PFSK-1 (cell line): Measurements from ENCODE around the gene SSU72.

Experiments
- FOXP2 ChIP-seq: optimal IDR thresholded peaks from 2 replicates; pipeline ENCODE3; 2011; ENCODE audit warnings: borderline replicate concordance, control low read depth, inconsistent platforms; ENCODE audit not compliant: insufficient read depth; ENCODE audit errors: extremely low read length, extremely low read depth
- POLR2AphosphoS5 ChIP-seq: IDR thresholded peaks from 2 replicates; pipeline ENCODE4 v1.6.1; 2012; ENCODE audit warnings: low read depth, mild to moderate bottlenecking, control low read depth, low read length, moderate library complexity
- REST ChIP-seq, 2 experiments: IDR thresholded peaks; 2 replicates each; pipeline versions ENCODE4 v1.6.1 to v1.8.0; 2011 to 2012; ENCODE audit warnings: low read depth in 2 of 2, low read length in 2 of 2, control low read depth in 1 of 2, inconsistent platforms in 1 of 2, mild to moderate bottlenecking in 1 of 2, moderate library complexity in 1 of 2; ENCODE audit not compliant: insufficient read depth in 1 of 2

- TF ChIP-seq POLR2AphosphoS5 (no peak), REST (IDR thresholded peaks at IDR 0.05; ENCODE audit: insufficient read depth in 1 of 2, low read depth in 2 of 2, low read length in 2 of 2) (no peak), FOXP2 (no peak)
Measured at GRCh38 chr1:1594602-1595260, 20.1 kb upstream of the SSU72 start.
